ENCODE results near the gene NXT1. TPM values are rescaled to one million over a fixed set of nuclear protein-coding genes. Genes with fewer than 3 reads are reported as not detected.

The NXT1 gene
- total RNA-seq, 4 donors from 2014 or later: 21.3 to 42.0 (median 26.5) TPM

GRCh38 chr20:23366384-23366783, 15.8 kb downstream of the NXT1 start:
- H3K4me3 ChIP-seq: no peak overlapping the region
- peak overlapping the region in 1 of 4 donors; percentile 22 for H3K27ac ChIP-seq
- peaks cover 0 to 49% of the 10 kb centered on the region in 2 donors for H3K36me3 ChIP-seq
- no peaks in the 10 kb centered on the region for H3K9me3 ChIP-seq
- H3K4me1 ChIP-seq: peaks cover 2 to 60% (median 20%) of the 10 kb centered on the region in 3 donors
- no peaks in the 10 kb centered on the region for H3K27me3 ChIP-seq
- ATAC-seq: no peak
- 16 to 59% methylated on average over 1 of the region's 1 CpG for WGBS, 2 donors (ENCODE audit: low coverage in 1 of 2)
- no peak for TF ChIP-seq POLR2AphosphoS5 (IDR thresholded peaks at IDR 0.05)
- TF ChIP-seq POLR2A (IDR thresholded peaks at IDR 0.05): no peak
- no peak for TF ChIP-seq EP300 (IDR thresholded peaks at IDR 0.05)
- TF ChIP-seq CTCF (IDR thresholded peaks at IDR 0.05): no peak

- Histone ChIP-seq H3K36me3 (peaks cover 0 to 63% of the 10 kb centered on the region in 2 donors), H3K27me3 (no peaks in the 10 kb centered on the region), H3K27ac (no peak overlapping the region), H3K9me3 (no peaks in the 10 kb centered on the region), H3K4me3 (no peak overlapping the region), H3K4me1 (peaks cover 2 to 56% (median 17%) of the 10 kb centered on the region in 3 donors)
- no peak for TF ChIP-seq CTCF (IDR thresholded peaks at IDR 0.05)
- no peak for TF ChIP-seq POLR2AphosphoS5 (IDR thresholded peaks at IDR 0.05)
- no peak for ATAC-seq
These were observed 17.2 kb downstream of the NXT1 start for GRCh38 chr20:23367770-23368169.

GRCh38 chr20:23368316-23369071, 17.9 kb downstream of the NXT1 start:
- 61 to 94% methylated on average over 2 of the region's 2 CpGs for WGBS, 2 donors (ENCODE audit: low coverage in 1 of 2)

GRCh38 chr20:23369072-23369823, 18.7 kb downstream of the NXT1 start:
- 26 to 38% methylated on average over 1 of the region's 14 CpGs for WGBS, 2 donors (ENCODE audit: low coverage in 1 of 2)
- H3K27ac ChIP-seq: no peak overlapping the region
- H3K9me3 ChIP-seq: no peaks in the 10 kb centered on the region
- H3K4me3 ChIP-seq: no peak overlapping the region
- H3K4me1 ChIP-seq: peaks cover 0 to 41% (median 11%) of the 10 kb centered on the region in 3 donors
- no peaks in the 10 kb centered on the region for H3K27me3 ChIP-seq
- H3K36me3 ChIP-seq: peaks cover 0 to 75% of the 10 kb centered on the region in 2 donors
- no peak for ATAC-seq
- no peak for TF ChIP-seq EP300 (IDR thresholded peaks at IDR 0.05)
- TF ChIP-seq POLR2AphosphoS5 (IDR thresholded peaks at IDR 0.05): no peak
- TF ChIP-seq CTCF (IDR thresholded peaks at IDR 0.05): no peak
- TF ChIP-seq POLR2A (IDR thresholded peaks at IDR 0.05): no peak

More at GRCh38 chr20:23368316-23369071, 17.9 kb downstream of the NXT1 start:
- Histone ChIP-seq H3K27ac (no peak overlapping the region), H3K4me3 (no peak overlapping the region), H3K9me3 (no peaks in the 10 kb centered on the region), H3K4me1 (peaks cover 0 to 49% (median 11%) of the 10 kb centered on the region in 3 donors), H3K27me3 (no peaks in the 10 kb centered on the region), H3K36me3 (peaks cover 0 to 70% of the 10 kb centered on the region in 2 donors)
- TF ChIP-seq CTCF (IDR thresholded peaks at IDR 0.05): no peak
- no peak for TF ChIP-seq EP300 (IDR thresholded peaks at IDR 0.05)
- no peak for TF ChIP-seq POLR2AphosphoS5 (IDR thresholded peaks at IDR 0.05)
- TF ChIP-seq POLR2A (IDR thresholded peaks at IDR 0.05): no peak
- ATAC-seq: no peak

Data from gastroesophageal sphincter (tissue), 4 donors.